Measurements from ENCODE around the gene TPRA1. TPM values are rescaled to one million over a fixed set of nuclear protein-coding genes. Genes with fewer than 3 reads are reported as not detected.
"Not testable (repeated sequence)": the region's sequence is repeated elsewhere in the genome, so short reads cannot be mapped to it uniquely, and the experiment has no call there.

Gene TPRA1
- total RNA-seq, 2 donors from 2014 or later, result 23.1 to 32.5 TPM

DNA sequence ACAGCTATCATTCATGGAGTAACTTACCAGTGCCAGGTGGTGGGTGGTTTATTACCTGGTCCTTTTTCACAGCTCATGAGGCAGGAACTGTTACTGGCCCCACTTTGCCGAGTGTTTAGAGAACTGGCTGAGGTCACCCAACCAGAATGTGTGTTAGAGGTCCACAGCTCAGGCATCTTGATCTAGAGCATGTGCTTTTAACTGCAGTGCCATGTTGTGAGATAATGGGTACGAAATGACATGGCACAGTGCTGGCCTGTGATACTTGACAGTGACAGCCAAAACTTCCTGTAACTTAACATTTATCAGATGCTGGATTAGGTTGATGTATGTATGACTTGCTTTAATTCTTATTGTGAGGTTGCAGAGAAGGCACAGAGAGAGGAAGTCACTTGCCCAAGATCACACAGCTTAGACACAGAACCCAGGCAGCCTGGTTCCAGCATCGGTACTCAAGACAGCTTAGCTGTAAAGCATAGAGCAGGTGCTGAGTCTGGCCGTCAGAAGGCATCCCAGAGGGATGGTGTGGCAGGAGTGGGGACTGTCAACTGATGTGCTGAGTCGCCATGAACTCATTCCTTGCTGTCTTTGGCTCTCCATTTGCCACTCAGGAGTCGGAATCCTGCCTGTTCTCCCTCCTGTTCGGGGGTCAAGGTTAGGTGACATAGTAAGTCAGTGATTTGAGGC lies 17.3 kb upstream of the TPRA1 start:
- H3K4me3 Mint-ChIP-seq, result no peak overlapping the region
- no peak overlapping the region for H3K27ac Mint-ChIP-seq

DNA sequence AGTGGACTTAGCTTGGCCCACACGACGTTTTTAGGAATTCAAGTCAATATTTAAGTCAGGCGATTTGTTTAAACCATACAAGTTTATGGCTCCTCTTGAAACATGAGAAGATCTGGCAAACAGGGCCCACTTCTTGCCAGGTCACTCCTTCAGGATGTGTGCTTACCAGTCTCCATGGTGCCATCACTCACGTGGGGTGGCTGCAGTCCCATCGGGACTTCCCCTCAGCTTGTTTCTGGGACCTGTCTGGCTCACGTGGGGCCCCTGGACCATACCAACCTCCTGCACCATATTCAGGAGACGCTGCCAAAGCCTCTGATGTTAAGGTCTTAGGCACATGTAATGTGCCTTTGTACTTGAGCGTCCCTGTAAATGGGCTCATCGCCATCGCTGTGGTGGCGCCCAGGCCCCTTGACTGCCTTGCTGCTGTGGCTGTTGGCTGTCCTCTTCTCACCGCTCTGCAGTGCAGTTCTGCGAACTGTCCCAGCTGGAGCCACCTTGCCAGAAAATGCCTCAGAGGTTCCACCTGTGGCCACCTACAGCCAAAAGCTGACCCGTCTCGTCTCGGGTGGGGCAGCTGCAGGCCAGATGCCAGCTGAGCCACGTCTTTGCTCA lies 16.6 kb upstream of the TPRA1 start:
- Mint-ChIP-seq H3K27me3 (no peaks in the 10 kb centered on the region), H3K27ac (no peak overlapping the region), H3K36me3 (ENCODE audit: low read depth) (peaks cover 100% of the 10 kb centered on the region), H3K9me3 (no peaks in the 10 kb centered on the region), H3K4me3 (no peak overlapping the region), H3K4me1 (peaks cover 12% of the 10 kb centered on the region)
- no peak for ATAC-seq (replicated peaks)

More for the DNA sequence above, 17.3 kb upstream of the TPRA1 start:
- H3K27me3 Mint-ChIP-seq, result no peaks in the 10 kb centered on the region
- H3K4me1 Mint-ChIP-seq, result peaks cover 6% of the 10 kb centered on the region
- no peak for ATAC-seq (replicated peaks)
- H3K36me3 Mint-ChIP-seq (ENCODE audit: low read depth), result peaks cover 100% of the 10 kb centered on the region
- no peaks in the 10 kb centered on the region for H3K9me3 Mint-ChIP-seq

DNA sequence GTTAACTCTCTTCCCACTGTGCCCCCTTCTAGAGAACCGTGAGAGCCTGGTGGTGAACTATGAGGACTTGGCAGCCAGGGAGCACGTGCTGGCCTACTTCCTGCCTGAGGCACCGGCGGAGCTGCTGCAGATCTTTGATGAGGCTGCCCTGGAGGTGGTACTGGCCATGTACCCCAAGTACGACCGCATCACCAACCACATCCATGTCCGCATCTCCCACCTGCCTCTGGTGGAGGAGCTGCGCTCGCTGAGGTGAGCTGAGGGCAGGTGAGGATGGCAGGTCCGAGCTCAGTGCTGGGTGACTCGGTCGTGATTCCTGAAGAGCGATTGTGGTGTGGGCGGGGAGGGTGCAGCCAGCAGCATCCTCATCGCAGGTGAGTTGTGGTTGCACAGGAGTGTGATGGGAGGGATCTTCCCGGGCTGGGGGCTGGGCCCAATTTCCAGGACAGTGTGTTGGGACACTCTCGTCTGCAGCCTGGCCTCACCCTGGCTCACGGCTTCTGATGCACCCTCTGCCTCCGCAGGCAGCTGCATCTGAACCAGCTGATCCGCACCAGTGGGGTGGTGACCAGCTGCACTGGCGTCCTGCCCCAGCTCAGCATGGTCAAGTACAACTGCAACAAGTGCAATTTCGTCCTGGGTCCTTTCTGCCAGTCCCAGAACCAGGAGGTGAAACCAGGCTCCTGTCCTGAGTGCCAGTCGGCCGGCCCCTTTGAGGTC lies 15.7 kb upstream of the TPRA1 start:
- peaks cover 17% of the 10 kb centered on the region for H3K4me1 Mint-ChIP-seq
- H3K4me3 Mint-ChIP-seq, result no peak overlapping the region
- H3K27ac Mint-ChIP-seq, result no peak overlapping the region
- H3K27me3 Mint-ChIP-seq, result no peaks in the 10 kb centered on the region
- no peaks in the 10 kb centered on the region for H3K9me3 Mint-ChIP-seq
- peaks cover 100% of the 10 kb centered on the region for H3K36me3 Mint-ChIP-seq (ENCODE audit: low read depth)
- no peak for ATAC-seq (replicated peaks)

DNA sequence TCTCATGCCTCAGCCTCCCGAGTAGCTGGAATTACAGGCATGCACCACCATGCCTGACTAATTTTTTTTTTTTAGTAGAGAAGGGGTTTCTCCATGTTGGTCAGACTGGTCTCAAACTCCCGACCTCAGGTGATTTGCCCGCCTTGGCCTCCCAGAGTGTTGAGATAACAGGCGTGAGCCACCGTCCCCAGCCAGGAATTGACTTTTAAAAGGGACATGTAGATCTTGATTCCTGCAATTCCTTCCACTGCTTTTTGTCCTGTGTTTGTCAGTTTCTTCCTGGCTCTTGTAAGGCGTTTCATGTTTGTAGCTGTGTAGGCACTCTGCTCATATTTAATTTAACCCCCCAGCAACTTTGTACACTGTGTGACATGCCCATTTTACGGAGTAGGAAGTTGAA lies 15.0 kb upstream of the TPRA1 start:
- H3K27me3 Mint-ChIP-seq; ATAC-seq (replicated peaks); H3K27ac Mint-ChIP-seq; H3K4me3 Mint-ChIP-seq; H3K9me3 Mint-ChIP-seq: not testable (repeated sequence)
- Mint-ChIP-seq H3K4me1 (peaks cover 17% of the 10 kb centered on the region), H3K36me3 (ENCODE audit: low read depth) (peaks cover 100% of the 10 kb centered on the region)

DNA sequence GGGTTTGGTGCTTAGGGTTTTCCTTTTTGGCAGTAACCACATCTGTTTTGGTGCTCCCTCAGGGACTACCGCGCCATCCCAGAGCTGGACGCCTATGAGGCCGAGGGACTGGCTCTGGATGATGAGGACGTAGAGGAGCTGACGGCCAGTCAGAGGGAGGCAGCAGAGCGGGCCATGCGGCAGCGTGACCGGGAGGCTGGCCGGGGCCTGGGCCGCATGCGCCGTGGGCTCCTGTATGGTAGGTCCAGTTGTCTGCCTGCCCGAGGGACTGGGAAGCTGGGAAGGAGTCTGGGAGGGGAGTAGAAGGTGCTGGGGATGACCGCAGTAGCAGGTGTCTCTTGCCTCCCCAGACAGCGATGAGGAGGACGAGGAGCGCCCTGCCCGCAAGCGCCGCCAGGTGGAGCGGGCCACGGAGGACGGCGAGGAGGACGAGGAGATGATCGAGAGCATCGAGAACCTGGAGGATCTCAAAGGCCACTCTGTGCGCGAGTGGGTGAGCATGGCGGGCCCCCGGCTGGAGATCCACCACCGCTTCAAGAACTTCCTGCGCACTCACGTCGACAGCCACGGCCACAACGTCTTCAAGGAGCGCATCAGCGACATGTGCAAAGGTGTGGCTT lies 14.1 kb upstream of the TPRA1 start:
- no peaks in the 10 kb centered on the region for H3K27me3 Mint-ChIP-seq
- peaks cover 17% of the 10 kb centered on the region for H3K4me1 Mint-ChIP-seq
- H3K36me3 Mint-ChIP-seq (ENCODE audit: low read depth), result peaks cover 100% of the 10 kb centered on the region
- ATAC-seq (replicated peaks), result no peak
- no peak overlapping the region for H3K4me3 Mint-ChIP-seq
- H3K9me3 Mint-ChIP-seq, result no peaks in the 10 kb centered on the region
- H3K27ac Mint-ChIP-seq, result no peak overlapping the region

DNA sequence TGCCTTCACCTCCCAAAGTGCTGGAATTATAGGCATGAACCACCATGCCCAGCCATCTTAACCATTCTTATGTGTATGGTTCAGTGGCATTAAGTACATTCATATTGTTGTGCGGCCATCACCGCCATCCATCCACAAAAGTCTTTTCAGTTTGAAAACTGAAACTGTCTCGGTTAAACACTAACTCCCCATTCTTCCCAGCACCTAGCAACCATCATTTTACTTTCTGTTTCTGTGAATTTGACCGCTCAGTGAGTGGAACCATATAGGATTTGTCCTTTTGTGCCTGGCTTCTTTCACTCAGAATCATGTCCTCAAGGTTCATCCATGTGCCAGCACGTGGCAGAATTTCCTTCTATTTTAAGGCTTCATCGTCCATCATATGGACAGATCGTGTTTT lies 13.5 kb upstream of the TPRA1 start:
- no peaks in the 10 kb centered on the region for H3K9me3 Mint-ChIP-seq
- peaks cover 100% of the 10 kb centered on the region for H3K36me3 Mint-ChIP-seq (ENCODE audit: low read depth)
- ATAC-seq (replicated peaks), result no peak
- H3K27me3 Mint-ChIP-seq, result no peaks in the 10 kb centered on the region
- no peak overlapping the region for H3K4me3 Mint-ChIP-seq
- H3K4me1 Mint-ChIP-seq, result peaks cover 17% of the 10 kb centered on the region
- no peak overlapping the region for H3K27ac Mint-ChIP-seq

DNA sequence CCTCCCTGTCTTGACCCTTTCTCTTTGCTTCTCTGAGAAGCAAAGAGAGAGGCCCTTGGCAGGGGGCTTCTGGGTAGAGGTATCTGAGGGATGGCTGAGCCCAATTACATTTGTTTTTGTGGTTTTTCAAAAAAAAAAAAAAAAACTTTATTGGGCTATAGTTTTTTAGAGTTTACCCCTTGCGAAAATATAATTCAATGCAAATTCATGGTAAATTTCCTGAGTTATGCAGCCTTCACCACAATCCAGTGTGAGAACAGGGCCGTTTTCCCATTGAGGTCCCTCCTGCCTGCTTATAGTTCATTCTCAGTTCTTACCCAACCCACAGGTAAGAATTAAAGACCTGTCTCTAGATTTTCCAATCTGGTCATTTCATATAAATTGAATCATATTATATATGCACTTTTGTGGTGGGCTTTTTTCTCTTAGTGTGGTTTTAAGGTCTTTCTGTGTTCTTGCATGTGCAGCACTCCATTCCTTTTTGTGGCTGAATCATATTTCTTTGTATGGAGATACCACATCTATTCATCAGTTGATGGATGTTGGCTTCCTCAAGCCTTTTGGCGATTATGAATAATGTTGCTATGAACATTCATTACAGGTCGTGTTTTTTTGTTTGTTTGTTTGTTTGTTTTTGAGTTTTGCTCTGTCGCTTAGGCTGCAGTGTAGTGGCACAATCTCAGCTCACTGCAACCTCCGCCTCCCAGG lies 10.4 kb upstream of the TPRA1 start:
- Mint-ChIP-seq H3K36me3 (ENCODE audit: low read depth) (peaks cover 80% of the 10 kb centered on the region), H3K27ac (no peak overlapping the region), H3K27me3 (no peaks in the 10 kb centered on the region), H3K4me3 (peak overlapping the region; percentile 90), H3K4me1 (peaks cover 24% of the 10 kb centered on the region), H3K9me3 (no peaks in the 10 kb centered on the region)
- no peak for ATAC-seq (replicated peaks)

DNA sequence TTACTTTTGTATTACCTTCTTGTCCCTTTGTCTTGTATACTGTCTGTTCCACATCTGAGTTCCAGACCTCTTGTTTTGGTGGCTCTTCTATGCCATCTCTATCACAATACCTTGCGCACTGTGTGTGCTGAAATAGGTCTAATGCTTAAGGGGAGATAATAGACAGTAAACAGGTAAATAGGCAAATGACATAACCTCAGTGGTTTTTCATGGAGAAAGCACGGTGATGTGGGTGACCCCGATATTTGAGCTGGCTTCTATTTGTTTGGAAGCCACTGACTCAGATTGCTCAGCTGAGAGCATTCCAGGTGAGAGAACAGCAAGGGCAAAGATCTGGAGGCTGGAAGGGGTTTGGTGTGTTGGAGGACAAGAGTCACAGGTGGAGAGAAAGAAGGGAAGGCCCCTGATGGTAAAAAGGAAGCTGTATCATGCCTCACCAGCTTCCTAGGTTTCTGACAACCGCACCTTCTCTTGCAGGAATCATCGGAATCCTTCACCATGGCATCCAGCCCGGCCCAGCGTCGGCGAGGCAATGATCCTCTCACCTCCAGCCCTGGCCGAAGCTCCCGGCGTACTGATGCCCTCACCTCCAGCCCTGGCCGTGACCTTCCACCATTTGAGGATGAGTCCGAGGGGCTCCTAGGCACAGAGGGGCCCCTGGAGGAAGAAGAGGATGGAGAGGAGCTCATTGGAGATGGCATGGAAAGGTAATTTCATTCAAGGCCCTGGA lies 8.5 kb upstream of the TPRA1 start:
- no peak for ATAC-seq (replicated peaks)
- H3K27ac Mint-ChIP-seq, result peak overlapping the region; percentile 87
- H3K36me3 Mint-ChIP-seq (ENCODE audit: low read depth), result peaks cover 61% of the 10 kb centered on the region
- peak overlapping the region; percentile 90 for H3K4me3 Mint-ChIP-seq
- no peaks in the 10 kb centered on the region for H3K9me3 Mint-ChIP-seq
- H3K4me1 Mint-ChIP-seq, result peaks cover 21% of the 10 kb centered on the region
- H3K27me3 Mint-ChIP-seq, result no peaks in the 10 kb centered on the region

DNA sequence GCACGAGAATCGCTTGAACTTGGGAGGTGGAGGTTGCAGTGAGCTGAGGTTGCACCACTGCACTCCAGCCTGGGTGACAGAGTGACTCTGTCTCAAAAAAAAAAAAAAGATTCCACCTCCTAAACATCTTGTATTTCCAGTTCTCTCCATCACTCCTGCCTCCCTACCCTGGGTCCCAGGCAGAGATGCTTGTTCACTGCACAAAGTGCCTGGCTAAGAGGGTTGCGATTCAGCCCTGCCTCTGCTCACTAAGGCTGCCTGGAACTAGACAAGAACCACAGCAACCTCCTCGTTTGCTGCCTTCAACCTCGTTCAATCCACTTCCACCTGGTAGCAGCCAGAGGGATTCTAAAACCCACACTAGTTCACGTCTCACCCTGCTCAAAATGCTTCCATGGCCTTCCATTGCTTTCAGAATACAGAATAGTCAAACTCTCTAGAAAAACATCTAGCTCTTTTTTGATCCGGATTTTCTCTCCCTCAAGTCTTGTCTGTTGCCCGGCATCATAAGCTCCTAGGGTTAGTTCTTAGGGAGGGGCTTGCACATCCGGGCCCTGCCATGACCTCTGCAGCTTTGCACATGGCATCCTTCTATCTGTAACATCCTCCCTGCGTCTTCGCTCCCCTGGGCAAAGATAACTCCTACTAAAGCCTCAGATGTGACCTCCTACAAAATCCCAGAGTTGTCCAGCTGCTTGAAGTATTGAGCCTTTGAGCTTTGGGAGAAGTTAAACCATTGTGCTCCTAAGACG lies 6.7 kb upstream of the TPRA1 start:
- Mint-ChIP-seq H3K4me3 (peak overlapping the region; percentile 90), H3K27ac (peak overlapping the region; percentile 87), H3K9me3 (no peaks in the 10 kb centered on the region), H3K4me1 (peaks cover 14% of the 10 kb centered on the region), H3K36me3 (ENCODE audit: low read depth) (peaks cover 43% of the 10 kb centered on the region), H3K27me3 (no peaks in the 10 kb centered on the region)
- no peak for ATAC-seq (replicated peaks)

DNA sequence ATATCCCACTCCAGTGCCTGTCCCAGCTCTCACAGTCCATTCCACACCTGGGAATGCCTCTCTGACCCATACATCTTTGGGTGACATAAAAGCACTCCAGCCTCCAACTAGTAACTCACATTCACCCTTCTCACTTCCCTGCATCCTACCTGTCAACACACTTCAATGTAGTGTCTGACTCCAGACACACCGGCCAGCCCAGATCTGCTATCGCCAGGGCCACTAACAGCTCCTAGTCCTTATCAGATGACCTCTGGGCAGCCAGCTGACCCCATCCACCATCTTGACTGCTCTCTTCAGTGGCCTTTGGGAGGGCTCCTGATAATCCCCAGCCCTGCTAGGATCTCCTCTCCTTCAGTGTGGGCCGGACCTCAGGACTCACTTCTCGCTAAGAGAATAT lies 4.8 kb upstream of the TPRA1 start:
- no peak overlapping the region for H3K4me3 Mint-ChIP-seq
- no peaks in the 10 kb centered on the region for H3K27me3 Mint-ChIP-seq
- H3K27ac Mint-ChIP-seq, result peak overlapping the region; percentile 10
- H3K4me1 Mint-ChIP-seq, result peaks cover 14% of the 10 kb centered on the region
- H3K9me3 Mint-ChIP-seq, result no peaks in the 10 kb centered on the region
- H3K36me3 Mint-ChIP-seq (ENCODE audit: low read depth), result peaks cover 24% of the 10 kb centered on the region
- no peak for ATAC-seq (replicated peaks)

DNA sequence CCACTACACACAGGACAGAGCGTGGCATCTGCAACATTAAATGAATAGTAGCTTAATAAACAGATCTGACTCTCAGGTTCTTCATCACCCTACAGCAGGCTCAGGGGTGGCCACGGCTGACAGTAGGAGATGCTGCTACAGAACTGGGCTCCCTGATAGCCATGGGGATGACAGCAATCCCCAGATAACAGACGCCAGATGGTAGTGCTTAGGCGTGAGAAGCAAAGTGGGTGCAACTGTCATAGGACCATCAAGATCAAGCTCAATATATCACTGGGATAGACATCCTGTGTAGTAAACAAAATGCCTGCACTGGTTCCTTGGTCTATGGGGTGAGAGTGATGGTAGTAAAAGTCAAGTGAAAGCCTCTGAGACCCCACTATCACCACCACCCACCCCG lies 2.6 kb upstream of the TPRA1 start:
- Mint-ChIP-seq H3K4me1 (peaks cover 10% of the 10 kb centered on the region), H3K27ac (no peak overlapping the region), H3K9me3 (no peaks in the 10 kb centered on the region), H3K4me3 (peak overlapping the region; percentile 48), H3K36me3 (ENCODE audit: low read depth) (peaks cover 3% of the 10 kb centered on the region), H3K27me3 (no peaks in the 10 kb centered on the region)
- ATAC-seq (replicated peaks), result no peak

DNA sequence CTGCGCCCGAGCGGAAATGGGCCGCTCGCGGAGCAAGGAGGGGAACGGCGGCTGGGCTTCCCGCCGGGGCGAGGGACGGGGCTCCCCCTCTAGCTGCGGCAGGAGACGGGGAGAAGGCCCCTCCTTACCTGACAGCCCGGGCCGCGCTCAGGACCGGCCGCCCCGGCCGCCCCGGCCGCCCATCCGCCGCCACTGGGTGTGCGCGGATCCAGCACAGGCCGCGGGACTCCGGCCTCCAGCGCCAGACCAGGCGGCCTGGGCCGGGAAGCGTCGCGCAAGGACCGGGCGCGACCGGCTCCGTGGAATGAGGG lies 296 bp downstream of the TPRA1 start:
- H3K9me3 Mint-ChIP-seq, result no peaks in the 10 kb centered on the region
- H3K36me3 Mint-ChIP-seq (ENCODE audit: low read depth), result no peaks in the 10 kb centered on the region

DNA sequence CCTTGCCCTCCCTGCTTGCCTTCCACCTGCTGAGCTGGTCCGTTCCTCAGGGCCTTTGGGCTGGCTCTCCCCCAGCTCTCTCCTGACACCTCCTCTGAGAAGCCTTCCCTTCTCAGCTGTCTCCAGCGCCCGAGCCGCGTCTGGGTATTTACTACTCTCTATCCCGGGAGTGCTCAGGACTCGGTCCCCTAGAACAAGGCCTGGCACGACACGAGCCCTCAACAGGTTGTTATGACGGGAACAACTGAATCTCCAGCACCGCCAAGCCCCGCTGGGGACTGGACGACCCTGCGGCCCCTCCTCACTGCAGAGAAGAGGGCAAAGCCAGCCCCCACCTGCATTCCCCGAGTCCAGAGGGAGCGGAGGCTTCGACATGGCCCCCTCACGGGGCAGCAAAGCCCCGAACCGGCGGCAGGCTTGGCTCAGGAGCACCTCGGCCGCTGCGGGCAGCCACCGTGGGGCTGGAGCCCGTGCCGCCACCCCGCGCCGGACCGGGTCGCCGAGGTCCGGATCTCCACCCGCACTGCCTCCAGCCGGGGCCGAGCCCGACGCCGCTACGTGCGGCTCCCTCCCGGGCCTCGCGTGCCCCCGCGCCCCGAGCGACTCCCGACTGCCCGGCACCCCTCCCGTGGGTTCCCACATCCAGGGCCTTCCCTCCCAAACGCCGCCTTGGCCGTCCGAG lies 792 bp downstream of the TPRA1 start:
- Mint-ChIP-seq H3K27ac (peak overlapping the region; percentile 84), H3K9me3 (no peaks in the 10 kb centered on the region), H3K4me1 (peaks cover 17% of the 10 kb centered on the region), H3K4me3 (peak overlapping the region; percentile 95), H3K27me3 (no peaks in the 10 kb centered on the region), H3K36me3 (ENCODE audit: low read depth) (no peaks in the 10 kb centered on the region)
- ATAC-seq (replicated peaks), result no peak

More for the DNA sequence above, 296 bp downstream of the TPRA1 start:
- H3K4me3 Mint-ChIP-seq, result peak overlapping the region; percentile 95
- peaks cover 12% of the 10 kb centered on the region for H3K4me1 Mint-ChIP-seq
- H3K27me3 Mint-ChIP-seq, result no peaks in the 10 kb centered on the region
- ATAC-seq (replicated peaks), result peak; percentile 48
- H3K27ac Mint-ChIP-seq, result peak overlapping the region; percentile 86
